K562 (cell line): Measurements from ENCODE around the gene CLIP1.
"Not testable (repeated sequence)": the region's sequence is repeated elsewhere in the genome, so short reads cannot be mapped to it uniquely, and the experiment has no call there.

Experiments
- KLF1 ChIP-seq: fragments of 450-650 bp; IDR thresholded peaks from 2 replicates; pipeline ENCODE4 v1.6.1; 2016; ENCODE audit warnings: missing genetic modification characterization, missing compliant biosample characterization
- POLR2A ChIP-seq: fragments of 450-650 bp; conservative IDR thresholded peaks from 2 replicates; pipeline ENCODE4 v1.6.1; 2016

DNA sequence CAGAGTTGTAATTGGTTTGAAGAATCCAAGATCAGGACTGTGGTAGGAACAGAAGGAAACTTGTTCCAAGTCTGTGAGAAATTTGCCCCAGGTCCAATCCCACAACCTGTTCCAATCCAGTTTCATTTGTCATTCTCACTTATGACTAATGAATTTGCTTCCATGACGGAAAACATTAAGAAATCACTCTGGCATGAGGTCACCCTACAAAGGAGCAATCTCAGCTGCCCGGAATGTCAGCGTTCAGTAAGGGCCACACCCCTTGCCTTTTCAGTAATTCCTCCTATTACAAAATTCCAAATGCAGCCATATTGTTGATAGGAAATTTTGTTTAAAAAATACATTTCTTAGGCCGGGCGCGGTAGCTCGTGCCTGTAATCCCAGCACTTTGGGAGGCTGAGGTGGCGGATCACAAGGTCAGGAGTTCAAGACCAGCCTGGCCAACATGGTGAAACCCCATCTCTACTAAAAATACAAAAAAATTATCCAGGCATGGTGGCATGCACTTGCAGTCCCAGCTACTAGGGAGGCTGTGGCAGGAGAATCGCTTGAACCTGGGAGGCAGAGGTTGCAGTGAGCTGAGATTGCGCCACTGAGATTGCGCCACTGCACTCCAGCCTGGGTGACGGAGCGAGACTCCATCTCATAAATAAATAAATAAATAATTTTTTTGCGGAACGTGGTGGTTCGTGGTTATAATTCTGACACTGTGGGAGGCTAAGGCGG is 42.0 kb upstream of the CLIP1 start:
- TF ChIP-seq KLF1, POLR2A: not testable (repeated sequence)
